Type B pancreatic cell (in vitro differentiated cells): ENCODE results near the gene APOBEC3H. TPM values are rescaled to one million over a fixed set of nuclear protein-coding genes. Genes with fewer than 3 reads are reported as not detected.

ENCODE experiments used
- DNase-seq: peaks from one replicate; pipeline ENCODE4 v3.0.0; 2021; ENCODE audit warnings: mixed read lengths; ENCODE audit not compliant: unreplicated experiment; ENCODE audit errors: extremely low spot score
- H3K27ac Mint-ChIP-seq: 2 replicates; pipeline ENCODE4 v1.8.0; 2021; ENCODE audit warnings: mild to moderate bottlenecking, mixed read lengths
- H3K27me3 Mint-ChIP-seq: 2 replicates; pipeline ENCODE4 v1.8.0; 2021; ENCODE audit warnings: mixed read lengths
- H3K36me3 Mint-ChIP-seq: 2 replicates; pipeline ENCODE4 v1.8.0; 2021; ENCODE audit warnings: mixed read lengths
- H3K4me1 Mint-ChIP-seq: one replicate; pipeline ENCODE4 v1.8.0; 2021; ENCODE audit warnings: mixed read lengths; ENCODE audit not compliant: unreplicated experiment
- H3K4me3 Mint-ChIP-seq: 2 replicates; pipeline ENCODE4 v1.8.0; 2021; ENCODE audit warnings: mild to moderate bottlenecking, mixed read lengths
- H3K9me3 Mint-ChIP-seq: 2 replicates; pipeline ENCODE4 v1.8.0; 2021; ENCODE audit warnings: mixed read lengths
- CTCF ChIP-seq: fragments of 200-600 bp; sonication (generic); conservative IDR thresholded peaks from 2 replicates; pipeline ENCODE4 v1.5.0; 2021; ENCODE audit warnings: antibody characterized with exemption, mild to moderate bottlenecking
- total RNA-seq: library from RNA; stranded (reverse); gene quantifications from 2 replicates; pipeline ENCODE4 v1.2.1, GENCODE V29; 2021; ENCODE audit warnings: low replicate concordance

Gene APOBEC3H
- total RNA-seq, 1 donor from 2014 or later, result 0.63 TPM

GRCh38 chr22:39117585-39118191, 20.6 kb downstream of the APOBEC3H start:
- Mint-ChIP-seq H3K4me3 (no peak overlapping the region), H3K27me3 (peaks cover 13% of the 10 kb centered on the region), H3K27ac (no peak overlapping the region), H3K36me3 (no peaks in the 10 kb centered on the region), H3K4me1 (peaks cover 18% of the 10 kb centered on the region), H3K9me3 (no peaks in the 10 kb centered on the region)
- no peak for DNase-seq
- peak; percentile 72 for TF ChIP-seq CTCF

- H3K4me3 Mint-ChIP-seq, result no peak overlapping the region
- no peak for DNase-seq
- H3K9me3 Mint-ChIP-seq, result no peaks in the 10 kb centered on the region
Measured at GRCh38 chr22:39120983-39121382, 23.9 kb downstream of the APOBEC3H start.

GRCh38 chr22:39122772-39123470, 25.9 kb downstream of the APOBEC3H start:
- H3K27me3 Mint-ChIP-seq, result peaks cover 1% of the 10 kb centered on the region
- no peaks in the 10 kb centered on the region for H3K9me3 Mint-ChIP-seq
- peaks cover 10% of the 10 kb centered on the region for H3K4me1 Mint-ChIP-seq
- H3K4me3 Mint-ChIP-seq, result no peak overlapping the region
- H3K27ac Mint-ChIP-seq, result no peak overlapping the region
- no peak for DNase-seq
- TF ChIP-seq CTCF, result no peak
- no peaks in the 10 kb centered on the region for H3K36me3 Mint-ChIP-seq

More at GRCh38 chr22:39120983-39121382, 23.9 kb downstream of the APOBEC3H start:
- H3K4me1 Mint-ChIP-seq, result peaks cover 14% of the 10 kb centered on the region
- no peaks in the 10 kb centered on the region for H3K36me3 Mint-ChIP-seq
- no peak overlapping the region for H3K27ac Mint-ChIP-seq
- TF ChIP-seq CTCF, result no peak
- H3K27me3 Mint-ChIP-seq, result peaks cover 4% of the 10 kb centered on the region

- no peak overlapping the region for H3K27ac Mint-ChIP-seq
- peak; percentile 7 for TF ChIP-seq CTCF
Measured at GRCh38 chr22:39123751-39124581, 26.9 kb downstream of the APOBEC3H start.

GRCh38 chr22:39125622-39126021, 28.6 kb downstream of the APOBEC3H start:
- H3K9me3 Mint-ChIP-seq, result no peaks in the 10 kb centered on the region
- no peak overlapping the region for H3K4me3 Mint-ChIP-seq
- H3K36me3 Mint-ChIP-seq, result no peaks in the 10 kb centered on the region
- DNase-seq, result no peak
- H3K27me3 Mint-ChIP-seq, result no peaks in the 10 kb centered on the region
- H3K27ac Mint-ChIP-seq, result no peak overlapping the region
- H3K4me1 Mint-ChIP-seq, result peaks cover 11% of the 10 kb centered on the region
- TF ChIP-seq CTCF, result no peak

More at GRCh38 chr22:39123751-39124581, 26.9 kb downstream of the APOBEC3H start:
- Mint-ChIP-seq H3K4me1 (peaks cover 8% of the 10 kb centered on the region), H3K4me3 (no peak overlapping the region), H3K36me3 (no peaks in the 10 kb centered on the region), H3K9me3 (no peaks in the 10 kb centered on the region), H3K27me3 (no peaks in the 10 kb centered on the region)
- no peak for DNase-seq
